T-helper 22 cell (primary cell): ENCODE data around the gene MYO3B.
"Not testable (repeated sequence)": the region's sequence is repeated elsewhere in the genome, so short reads cannot be mapped to it uniquely, and the experiment has no call there.

Experiments used
- DNase-seq: peaks from one replicate; pipeline ENCODE4 v3.0.0-alpha.2; 2020; ENCODE audit warnings: low read depth

MYO3B gene

GRCh38 chr2:170468557-170468956 lies 290.6 kb downstream of the MYO3B start:
- no peak for DNase-seq

GRCh38 chr2:170472498-170472897 lies 294.6 kb downstream of the MYO3B start:
- not testable (repeated sequence) for DNase-seq

GRCh38 chr2:170475878-170476277 lies 297.9 kb downstream of the MYO3B start:
- DNase-seq: no peak

GRCh38 chr2:170477630-170478029 lies 299.7 kb downstream of the MYO3B start:
- no peak for DNase-seq

- no peak for DNase-seq
Observed at GRCh38 chr2:170481201-170481600, 303.3 kb downstream of the MYO3B start.

- DNase-seq: no peak
Observed at GRCh38 chr2:170484552-170484951, 306.6 kb downstream of the MYO3B start.

- DNase-seq: no peak
Observed at GRCh38 chr2:170485254-170486026, 307.5 kb downstream of the MYO3B start.

GRCh38 chr2:170486730-170487129 lies 308.8 kb downstream of the MYO3B start:
- no peak for DNase-seq

GRCh38 chr2:170488807-170489206 lies 310.9 kb downstream of the MYO3B start:
- no peak for DNase-seq

GRCh38 chr2:170492010-170492409 lies 314.1 kb downstream of the MYO3B start:
- DNase-seq: no peak

GRCh38 chr2:170493426-170494097 lies 315.6 kb downstream of the MYO3B start:
- no peak for DNase-seq

- DNase-seq: no peak
Observed at GRCh38 chr2:170495896-170496295, 317.9 kb downstream of the MYO3B start.

GRCh38 chr2:170498619-170499018 lies 320.7 kb downstream of the MYO3B start:
- no peak for DNase-seq

- DNase-seq: no peak
Observed at GRCh38 chr2:170500104-170500503, 322.2 kb downstream of the MYO3B start.

GRCh38 chr2:170500770-170501169 lies 322.8 kb downstream of the MYO3B start:
- no peak for DNase-seq

- DNase-seq: no peak
Observed at GRCh38 chr2:170501421-170502043, 323.6 kb downstream of the MYO3B start.

GRCh38 chr2:170502361-170503130 lies 324.6 kb downstream of the MYO3B start:
- DNase-seq: no peak

GRCh38 chr2:170503563-170503962 lies 325.6 kb downstream of the MYO3B start:
- DNase-seq: no peak

- DNase-seq: no peak
Observed at GRCh38 chr2:170503971-170504809, 326.2 kb downstream of the MYO3B start.

- DNase-seq: no peak
Observed at GRCh38 chr2:170504810-170505145, 326.8 kb downstream of the MYO3B start.

- no peak for DNase-seq
Observed at GRCh38 chr2:170505631-170506275, 327.8 kb downstream of the MYO3B start.
